Naive thymus-derived CD4-positive, alpha-beta T cell (primary cell): ENCODE data around the gene FOXL3. TPM values are rescaled to one million over a fixed set of nuclear protein-coding genes. Genes with fewer than 3 reads are reported as not detected.
"Not testable (repeated sequence)": the region's sequence is repeated elsewhere in the genome, so short reads cannot be mapped to it uniquely, and the experiment has no call there.

Experiments
- ATAC-seq: fragments of 150-1000 bp; cut with Tn5 transposase; 2 replicates; pipeline ENCODE4 v1.10.0; 2021; ENCODE audit warnings: mild to moderate bottlenecking, moderate library complexity
- CTCF ChIA-PET: fragments of 350-600 bp; sonication (Branson Sonifier 250); formaldehyde crosslinking; loops from one replicate; lab custom pipeline; 2021; ENCODE audit warnings: antibody characterized with exemption; lab: Charles Lee
- POLR2A ChIA-PET: fragments of 350-600 bp; sonication (Branson Sonifier 250); formaldehyde crosslinking; loops from one replicate; lab custom pipeline; 2021; ENCODE audit warnings: antibody characterized with exemption, inconsistent platforms; lab: Charles Lee
- DNase-seq, 9 donors: peaks; one replicate each; pipeline versions ENCODE4 v3.0.0 to v3.0.0-alpha.2; 2020 to 2022; ENCODE audit warnings: mixed read lengths in 1 of 9
- H3K27ac ChIP-seq: one replicate; pipeline ENCODE4 v1.7.0; 2013; ENCODE audit warnings: mild to moderate bottlenecking, low read depth, low read length, moderate library complexity
- H3K27me3 ChIP-seq, 2 donors: one replicate each; pipeline ENCODE4 v1.7.0; 2013; ENCODE audit warnings: low read length in 2 of 2, mild to moderate bottlenecking in 2 of 2, moderate library complexity in 2 of 2; ENCODE audit not compliant: control insufficient read depth in 2 of 2, insufficient read depth in 2 of 2
- H3K36me3 ChIP-seq, 3 experiments: 1 replicate in 2 of 3; 2 replicates in 1 of 3; pipeline ENCODE4 v1.7.0; 2013; ENCODE audit warnings: low read length in 3 of 3, mild to moderate bottlenecking in 3 of 3, moderate library complexity in 1 of 3; ENCODE audit not compliant: insufficient read depth in 3 of 3, control insufficient read depth in 2 of 3
- H3K4me1 ChIP-seq, 2 donors: one replicate each; pipeline ENCODE4 v1.7.0; 2013; ENCODE audit warnings: low read length in 2 of 2, mild to moderate bottlenecking in 2 of 2, moderate library complexity in 1 of 2; ENCODE audit not compliant: control insufficient read depth in 2 of 2, insufficient read depth in 2 of 2
- H3K4me3 ChIP-seq: 2 replicates; pipeline ENCODE4 v1.7.0; 2013; ENCODE audit warnings: mild to moderate bottlenecking, low read length
- H3K9me3 ChIP-seq, 3 experiments: 1 replicate in 2 of 3; 2 replicates in 1 of 3; pipeline ENCODE4 v1.7.0; 2013; ENCODE audit warnings: low read length in 3 of 3; ENCODE audit not compliant: control insufficient read depth in 2 of 3
- H3K27ac Mint-ChIP-seq, 9 donors: one replicate each; pipeline ENCODE4 v1.8.0; 2020 to 2022; ENCODE audit warnings: mixed read lengths in 9 of 9, mild to moderate bottlenecking in 8 of 9, moderate library complexity in 5 of 9, inconsistent platforms in 2 of 9
- H3K27me3 Mint-ChIP-seq, 5 donors: one replicate each; pipeline ENCODE4 v1.8.0; 2021 to 2022; ENCODE audit warnings: mixed read lengths in 5 of 5, mild to moderate bottlenecking in 1 of 5
- H3K36me3 Mint-ChIP-seq, 5 donors: one replicate each; pipeline ENCODE4 v1.8.0; 2020 to 2022; ENCODE audit warnings: mixed read lengths in 5 of 5, mild to moderate bottlenecking in 3 of 5, inconsistent platforms in 1 of 5
- H3K4me1 Mint-ChIP-seq, 7 donors: one replicate each; pipeline ENCODE4 v1.8.0; 2020 to 2022; ENCODE audit warnings: mixed read lengths in 7 of 7, mild to moderate bottlenecking in 3 of 7, inconsistent platforms in 1 of 7
- H3K4me3 Mint-ChIP-seq, 10 donors: one replicate each; pipeline ENCODE4 v1.8.0; 2020 to 2022; ENCODE audit warnings: mild to moderate bottlenecking in 10 of 10, mixed read lengths in 10 of 10, moderate library complexity in 6 of 10, inconsistent platforms in 2 of 10
- H3K9me3 Mint-ChIP-seq, 11 donors: one replicate each; pipeline ENCODE4 v1.8.0; 2020 to 2022; ENCODE audit warnings: mixed read lengths in 11 of 11, mild to moderate bottlenecking in 4 of 11, inconsistent platforms in 1 of 11, moderate library complexity in 1 of 11
- intact Hi-C, 2 donors: fragments of 100-400 bp; cut with micrococcal nuclease; formaldehyde crosslinking; loops; one replicate each; pipeline ENCODE4 v1.15.1; 2023
- polyA plus RNA-seq, 2 donors: library from polyadenylated mRNA; unstranded; fragments of 300-500 nt; fragmentation: Illumina TruSeq; gene quantifications; one replicate each; pipeline ENCODE4 v1.2.3, GENCODE V29; 2021
- total RNA-seq, 6 experiments: library from RNA in 5 of 6; stranded (reverse) in 5 of 6; gene quantifications; 1 replicate in 5 of 6; 2 replicates in 1 of 6; pipeline ENCODE4 v1.2.3 and lab custom pipeline; 2021 to 2026

FOXL3 gene
- total and polyA plus RNA-seq, 7 experiments from 2014 or later: not detected

DNA sequence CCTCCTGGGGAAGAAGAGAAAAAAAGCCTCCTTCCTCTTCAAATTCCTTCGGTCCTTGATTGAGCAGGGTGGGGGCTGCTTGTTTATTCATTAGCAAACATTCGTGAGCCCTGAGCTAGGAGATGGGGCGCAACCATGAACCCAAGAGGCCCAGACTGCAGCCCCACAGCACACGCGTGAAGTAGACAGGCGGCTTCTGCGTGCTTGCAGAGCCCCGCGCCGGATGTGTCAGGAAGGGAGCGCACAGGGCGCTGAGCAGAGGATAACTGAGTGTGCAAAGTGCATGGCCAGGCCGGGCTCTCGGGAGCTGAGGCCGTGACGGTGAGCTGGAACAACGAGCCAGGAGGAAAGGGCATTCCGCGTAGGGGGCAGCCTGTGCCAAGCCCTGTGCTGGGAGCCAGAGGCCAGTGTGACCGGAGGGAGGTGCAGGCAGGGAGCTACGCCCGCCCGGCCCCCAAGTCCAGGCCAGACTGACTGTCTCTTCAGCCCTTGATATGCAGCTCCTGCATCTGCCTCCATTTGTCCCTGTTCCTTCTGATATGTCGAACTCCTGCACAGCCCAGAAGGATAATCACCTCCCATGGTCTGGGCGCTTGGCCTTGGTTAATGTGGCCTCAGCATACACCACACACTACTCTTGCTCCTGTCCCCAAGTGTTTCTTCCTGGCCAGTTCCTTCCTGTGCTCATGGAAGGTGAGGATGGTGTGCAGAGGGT is 4.6 kb downstream of the FOXL3 start:
- ChIA-PET CTCF (no interaction called here), POLR2A (no interaction called here)
- no peaks in the 10 kb centered on the region for H3K4me1 ChIP-seq
- Mint-ChIP-seq H3K9me3 (no peaks in the 10 kb centered on the region), H3K27me3 (peaks cover 13 to 29% (median 23%) of the 10 kb centered on the region in 5 donors), H3K4me3 (no peak overlapping the region), H3K4me1 (peaks cover 0 to 3% (median 0%) of the 10 kb centered on the region in 7 donors), H3K27ac (no peak overlapping the region), H3K36me3 (no peaks in the 10 kb centered on the region)
- no peak for DNase-seq
- H3K4me3 ChIP-seq: no peak overlapping the region
- intact Hi-C loops: no loop called here
- peaks cover 0 to 3% of the 10 kb centered on the region in 2 donors for H3K27me3 ChIP-seq
- no peak overlapping the region for H3K27ac ChIP-seq
- H3K9me3 ChIP-seq: no peaks in the 10 kb centered on the region
- ATAC-seq: no peak
- no peaks in the 10 kb centered on the region for H3K36me3 ChIP-seq

DNA sequence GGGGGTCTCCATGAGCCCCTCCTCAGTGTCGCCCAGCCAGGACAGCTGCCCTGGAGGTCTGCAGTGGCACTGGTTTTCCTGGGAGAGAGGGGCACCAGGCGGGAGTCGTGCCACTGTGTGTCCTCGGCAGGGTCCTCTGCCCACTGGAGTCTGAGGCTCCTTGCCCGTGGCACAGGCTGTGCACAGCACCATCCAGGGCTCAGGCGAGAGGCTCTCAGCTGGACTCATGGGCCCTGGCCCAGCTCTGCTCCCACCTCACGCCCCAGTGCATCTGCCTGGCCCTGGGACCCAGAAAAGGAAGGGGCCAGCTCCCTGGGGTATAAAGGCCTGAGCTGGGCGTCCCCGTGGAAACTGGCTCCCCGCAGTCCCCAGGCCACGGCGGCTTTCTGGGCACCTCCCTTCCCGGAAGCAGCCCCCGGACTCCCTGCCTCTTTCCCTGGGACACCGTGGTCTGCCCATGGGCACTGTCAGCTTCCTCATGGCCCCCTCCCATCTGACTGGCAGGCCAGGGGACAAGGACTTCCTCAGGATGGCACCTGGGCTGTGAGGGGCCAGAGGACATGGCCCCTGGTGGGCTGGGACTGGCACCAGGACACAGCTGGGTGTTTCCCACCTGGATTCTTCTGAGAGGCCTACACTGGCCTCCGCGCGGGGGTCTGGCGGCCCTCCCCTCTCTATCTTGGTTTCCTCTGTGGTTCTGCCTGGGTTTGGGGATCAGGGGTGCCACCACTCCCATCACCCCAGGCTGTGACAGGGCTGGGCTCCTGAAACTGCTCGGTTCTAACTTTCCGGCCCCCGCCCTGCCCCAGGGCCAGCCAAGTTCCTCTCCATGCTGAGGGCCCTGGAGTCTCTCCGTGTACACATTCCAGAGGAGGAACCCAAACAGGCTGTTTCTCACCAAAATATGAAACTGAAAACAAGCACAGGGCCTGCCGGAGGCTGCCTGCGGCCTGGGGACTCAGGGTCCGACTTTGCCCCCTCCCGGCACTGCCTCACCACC is 5.5 kb downstream of the FOXL3 start:
- Histone ChIP-seq H3K36me3 (no peaks in the 10 kb centered on the region), H3K27ac (no peak overlapping the region), H3K27me3 (peaks cover 0 to 3% of the 10 kb centered on the region in 2 donors), H3K4me3 (no peak overlapping the region), H3K9me3 (no peaks in the 10 kb centered on the region), H3K4me1 (no peaks in the 10 kb centered on the region)
- H3K4me3 Mint-ChIP-seq: no peak overlapping the region
- CTCF ChIA-PET: no interaction called here
- POLR2A ChIA-PET: no interaction called here
- H3K27me3 Mint-ChIP-seq: peaks cover 13 to 29% (median 20%) of the 10 kb centered on the region in 5 donors
- no peaks in the 10 kb centered on the region for H3K36me3 Mint-ChIP-seq
- no peaks in the 10 kb centered on the region for H3K9me3 Mint-ChIP-seq
- H3K4me1 Mint-ChIP-seq: peaks cover 0 to 3% (median 0%) of the 10 kb centered on the region in 7 donors
- no peak for ATAC-seq
- intact Hi-C loops: no loop called here
- H3K27ac Mint-ChIP-seq: no peak overlapping the region
- no peak for DNase-seq

DNA sequence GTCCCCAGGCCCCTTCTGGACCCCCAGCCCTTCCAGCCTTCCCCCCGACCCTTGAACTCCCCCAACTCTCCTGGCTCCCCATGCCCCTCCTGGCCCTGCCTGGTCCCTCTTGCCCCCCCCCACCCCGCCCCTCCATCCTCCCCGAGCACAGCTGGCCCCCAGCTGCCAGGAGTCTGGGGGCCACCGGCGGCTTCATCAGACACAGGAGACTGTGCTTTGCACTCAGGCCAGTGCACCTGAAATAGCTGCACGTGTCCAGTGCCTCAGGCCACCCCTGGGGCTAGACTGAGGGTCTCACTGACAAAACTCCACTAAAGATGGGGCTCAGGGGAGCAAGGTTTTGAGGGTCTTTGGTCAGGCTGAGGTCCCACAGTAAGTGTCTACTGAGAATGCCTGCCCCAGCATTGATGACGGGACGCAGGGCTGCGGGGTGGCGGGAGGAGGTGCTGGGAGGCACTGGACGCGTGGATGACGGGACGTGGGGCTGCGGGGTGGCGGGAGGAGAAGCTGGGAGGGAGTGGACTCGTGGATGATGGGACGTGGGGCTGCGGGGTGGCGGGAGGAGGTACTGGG is 6.5 kb downstream of the FOXL3 start:
- Histone ChIP-seq H3K9me3 (no peaks in the 10 kb centered on the region), H3K27ac (no peak overlapping the region), H3K4me3 (no peak overlapping the region), H3K27me3 (peaks cover 0 to 3% of the 10 kb centered on the region in 2 donors), H3K4me1 (no peaks in the 10 kb centered on the region), H3K36me3 (no peaks in the 10 kb centered on the region)
- Mint-ChIP-seq H3K27ac (no peak overlapping the region), H3K27me3 (peaks cover 13 to 28% (median 18%) of the 10 kb centered on the region in 5 donors), H3K9me3 (no peaks in the 10 kb centered on the region), H3K4me1 (peaks cover 0 to 3% (median 0%) of the 10 kb centered on the region in 7 donors), H3K36me3 (no peaks in the 10 kb centered on the region), H3K4me3 (no peak overlapping the region)
- CTCF ChIA-PET: no interaction called here
- ATAC-seq (no peak), DNase-seq (no peak)
- POLR2A ChIA-PET: no interaction called here
- intact Hi-C loops: no loop called here

DNA sequence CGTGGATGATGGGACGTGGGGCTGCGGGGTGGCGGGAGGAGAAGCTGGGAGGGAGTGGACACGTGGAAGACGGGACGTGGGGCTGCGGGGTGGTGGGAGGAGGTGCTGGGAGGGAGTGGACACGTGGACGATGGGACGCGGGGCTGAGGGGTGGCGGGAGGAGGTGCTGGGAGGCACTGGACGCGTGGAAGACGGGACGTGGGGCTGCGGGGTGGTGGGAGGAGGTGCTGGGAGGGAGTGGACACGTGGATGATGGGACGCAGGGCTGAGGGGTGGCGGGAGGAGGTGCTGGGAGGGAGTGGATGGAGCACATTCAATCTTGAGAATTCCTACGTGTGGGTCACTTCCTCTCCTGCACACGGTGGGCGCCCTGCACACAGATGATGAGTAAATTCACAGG is 7.2 kb downstream of the FOXL3 start:
- ATAC-seq, DNase-seq, H3K27me3 ChIP-seq, H3K36me3 ChIP-seq, intact Hi-C loops, H3K4me3 ChIP-seq, H3K9me3 Mint-ChIP-seq, H3K4me1 Mint-ChIP-seq, H3K9me3 ChIP-seq, H3K4me1 ChIP-seq, H3K36me3 Mint-ChIP-seq, POLR2A ChIA-PET, H3K27ac ChIP-seq, H3K27ac Mint-ChIP-seq, H3K4me3 Mint-ChIP-seq, CTCF ChIA-PET: not testable (repeated sequence)
- peaks cover 7 to 22% (median 12%) of the 10 kb centered on the region in 5 donors for H3K27me3 Mint-ChIP-seq

DNA sequence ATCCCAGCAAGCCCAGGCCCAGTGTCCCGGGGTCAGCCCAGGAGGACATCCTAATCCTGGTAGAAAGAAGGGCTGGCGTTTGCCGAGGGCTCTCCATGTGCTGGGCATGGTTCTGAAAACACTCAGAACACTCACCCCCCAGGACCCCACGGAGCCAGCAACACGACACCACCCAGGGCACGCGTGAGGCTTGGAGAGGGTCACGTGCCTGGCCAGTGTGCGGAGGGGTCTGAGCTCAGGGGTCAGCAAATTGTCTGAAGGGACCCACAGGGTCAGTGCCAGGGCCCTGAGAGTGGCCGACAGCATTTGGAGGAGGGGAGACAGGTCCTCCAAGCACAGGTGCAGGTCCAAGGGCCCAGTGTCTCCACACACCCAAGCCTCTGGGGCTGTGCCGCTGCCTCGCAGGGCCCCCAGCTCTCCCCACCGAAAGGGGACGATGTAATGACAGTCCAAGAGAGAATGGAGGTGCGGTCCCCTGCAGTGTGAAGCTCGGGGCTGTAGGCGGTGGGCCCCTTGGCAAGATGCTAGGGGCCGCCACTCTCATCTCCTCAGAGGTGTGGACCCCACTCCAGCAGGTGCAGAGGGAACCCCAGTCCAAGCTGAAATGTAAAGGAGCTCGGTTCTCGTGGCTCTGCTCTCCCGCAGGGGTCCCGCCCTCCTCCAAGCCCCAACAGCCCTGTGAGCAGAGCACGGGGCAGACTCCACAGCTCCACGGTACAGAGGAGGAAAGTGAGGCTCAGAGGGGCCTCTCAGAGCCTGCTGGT is 7.8 kb downstream of the FOXL3 start:
- ATAC-seq (no peak), DNase-seq (no peak)
- H3K27ac ChIP-seq: no peak overlapping the region
- H3K36me3 ChIP-seq: no peaks in the 10 kb centered on the region
- no peak overlapping the region for H3K27ac Mint-ChIP-seq
- H3K36me3 Mint-ChIP-seq: no peaks in the 10 kb centered on the region
- no peaks in the 10 kb centered on the region for H3K9me3 ChIP-seq
- ChIA-PET CTCF (no interaction called here), POLR2A (no interaction called here)
- intact Hi-C loops: no loop called here
- peaks cover 0 to 3% (median 0%) of the 10 kb centered on the region in 7 donors for H3K4me1 Mint-ChIP-seq
- no peaks in the 10 kb centered on the region for H3K27me3 ChIP-seq
- no peak overlapping the region for H3K4me3 Mint-ChIP-seq
- H3K4me3 ChIP-seq: no peak overlapping the region
- H3K4me1 ChIP-seq: no peaks in the 10 kb centered on the region
- no peaks in the 10 kb centered on the region for H3K9me3 Mint-ChIP-seq
- H3K27me3 Mint-ChIP-seq: peaks cover 4 to 15% (median 12%) of the 10 kb centered on the region in 5 donors

DNA sequence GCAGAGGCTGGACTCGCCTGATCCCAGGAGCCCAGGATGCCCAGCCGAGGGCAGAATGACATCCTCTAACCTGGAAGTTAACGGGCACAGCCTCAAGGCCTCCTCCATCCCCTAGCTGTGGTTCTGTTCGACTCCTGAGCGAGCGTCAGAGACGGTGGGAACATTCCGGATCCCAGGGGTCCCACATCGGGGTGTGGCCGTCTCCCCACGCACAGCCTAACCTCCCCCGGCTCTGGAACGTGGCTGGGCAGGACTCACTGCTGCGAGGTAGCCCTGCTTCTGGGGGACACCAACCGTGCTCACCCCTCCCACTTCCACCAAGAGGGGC is 8.4 kb downstream of the FOXL3 start:
- H3K4me1 Mint-ChIP-seq: peaks cover 0 to 3% (median 0%) of the 10 kb centered on the region in 7 donors
- Histone ChIP-seq H3K4me1 (no peaks in the 10 kb centered on the region), H3K27ac (no peak overlapping the region), H3K36me3 (no peaks in the 10 kb centered on the region), H3K9me3 (no peaks in the 10 kb centered on the region), H3K27me3 (no peaks in the 10 kb centered on the region), H3K4me3 (no peak overlapping the region)
- no peak overlapping the region for H3K4me3 Mint-ChIP-seq
- H3K36me3 Mint-ChIP-seq: no peaks in the 10 kb centered on the region
- DNase-seq (no peak), ATAC-seq (no peak)
- intact Hi-C loops: no loop called here
- ChIA-PET CTCF (no interaction called here), POLR2A (no interaction called here)
- H3K9me3 Mint-ChIP-seq: no peaks in the 10 kb centered on the region
- peaks cover 0 to 10% (median 7%) of the 10 kb centered on the region in 5 donors for H3K27me3 Mint-ChIP-seq
- H3K27ac Mint-ChIP-seq: no peak overlapping the region
